ENCODE data around the gene LDLRAD4.

The LDLRAD4 gene

GRCh38 chr18:13356032-13356431, 137.5 kb downstream of the LDLRAD4 start:
- H3K4me3 ChIP-seq (ENCODE audit: low read depth, low read length): no peak overlapping the region
- DNase-seq (ENCODE audit: low read depth): no peak

GRCh38 chr18:13357289-13357688, 138.7 kb downstream of the LDLRAD4 start:
- H3K4me3 ChIP-seq (ENCODE audit: low read depth, low read length): no peak overlapping the region
- DNase-seq (ENCODE audit: low read depth): no peak

GRCh38 chr18:13359210-13359609, 140.7 kb downstream of the LDLRAD4 start:
- no peak for DNase-seq (ENCODE audit: low read depth)
- H3K4me3 ChIP-seq (ENCODE audit: low read depth, low read length): no peak overlapping the region

- no peak overlapping the region for H3K4me3 ChIP-seq (ENCODE audit: low read depth, low read length)
- DNase-seq (ENCODE audit: low read depth): no peak
These were observed 142.9 kb downstream of the LDLRAD4 start for GRCh38 chr18:13361431-13361830.

GRCh38 chr18:13362051-13362450, 143.5 kb downstream of the LDLRAD4 start:
- DNase-seq (ENCODE audit: low read depth): no peak

GRCh38 chr18:13362607-13363006, 144.0 kb downstream of the LDLRAD4 start:
- DNase-seq (ENCODE audit: low read depth): no peak
- no peak overlapping the region for H3K4me3 ChIP-seq (ENCODE audit: low read depth, low read length)

More at GRCh38 chr18:13362051-13362450, 143.5 kb downstream of the LDLRAD4 start:
- H3K4me3 ChIP-seq (ENCODE audit: low read depth, low read length): no peak overlapping the region

GRCh38 chr18:13363359-13363758, 144.8 kb downstream of the LDLRAD4 start:
- DNase-seq (ENCODE audit: low read depth): no peak
- H3K4me3 ChIP-seq (ENCODE audit: low read depth, low read length): no peak overlapping the region

- DNase-seq (ENCODE audit: low read depth): no peak
- H3K4me3 ChIP-seq (ENCODE audit: low read depth, low read length): no peak overlapping the region
These were observed 146.2 kb downstream of the LDLRAD4 start for GRCh38 chr18:13364721-13365205.

GRCh38 chr18:13366131-13366530, 147.6 kb downstream of the LDLRAD4 start:
- H3K4me3 ChIP-seq (ENCODE audit: low read depth, low read length): no peak overlapping the region
- no peak for DNase-seq (ENCODE audit: low read depth)

- H3K4me3 ChIP-seq (ENCODE audit: low read depth, low read length): no peak overlapping the region
- DNase-seq (ENCODE audit: low read depth): no peak
These were observed 148.0 kb downstream of the LDLRAD4 start for GRCh38 chr18:13366541-13366940.

GRCh38 chr18:13366962-13367892, 148.7 kb downstream of the LDLRAD4 start:
- no peak for DNase-seq (ENCODE audit: low read depth)
- H3K4me3 ChIP-seq (ENCODE audit: low read depth, low read length): no peak overlapping the region

GRCh38 chr18:13368080-13368813, 149.7 kb downstream of the LDLRAD4 start:
- H3K4me3 ChIP-seq (ENCODE audit: low read depth, low read length): no peak overlapping the region
- DNase-seq (ENCODE audit: low read depth): no peak

- DNase-seq (ENCODE audit: low read depth): no peak
- no peak overlapping the region for H3K4me3 ChIP-seq (ENCODE audit: low read depth, low read length)
These were observed 150.8 kb downstream of the LDLRAD4 start for GRCh38 chr18:13369353-13369752.

GRCh38 chr18:13369756-13370510, 151.4 kb downstream of the LDLRAD4 start:
- H3K4me3 ChIP-seq (ENCODE audit: low read depth, low read length): no peak overlapping the region
- no peak for DNase-seq (ENCODE audit: low read depth)

- DNase-seq (ENCODE audit: low read depth): no peak
- H3K4me3 ChIP-seq (ENCODE audit: low read depth, low read length): no peak overlapping the region
These were observed 152.6 kb downstream of the LDLRAD4 start for GRCh38 chr18:13370995-13371625.

GRCh38 chr18:13371689-13372418, 153.3 kb downstream of the LDLRAD4 start:
- H3K4me3 ChIP-seq (ENCODE audit: low read depth, low read length): no peak overlapping the region
- DNase-seq (ENCODE audit: low read depth): no peak

GRCh38 chr18:13372531-13372951, 154.0 kb downstream of the LDLRAD4 start:
- H3K4me3 ChIP-seq (ENCODE audit: low read depth, low read length): no peak overlapping the region
- no peak for DNase-seq (ENCODE audit: low read depth)

GRCh38 chr18:13374096-13374467, 155.5 kb downstream of the LDLRAD4 start:
- DNase-seq (ENCODE audit: low read depth): no peak
- H3K4me3 ChIP-seq (ENCODE audit: low read depth, low read length): no peak overlapping the region
